WTC11 (cell line): Measurements from ENCODE around the gene PCDHGC4. TPM values are rescaled to one million over a fixed set of nuclear protein-coding genes. Genes with fewer than 3 reads are reported as not detected.

Experiments used
- ATAC-seq: fragments of 200-7000 bp; cut with Tn5 transposase; 2 replicates; pipeline ENCODE4 v1.10.0; 2021; ENCODE audit warnings: mild to moderate bottlenecking, moderate library complexity
- CTCF ChIA-PET: fragments of 300-600 bp; sonication (Branson Sonifier 250); formaldehyde crosslinking; loops from one replicate; lab custom pipeline; 2021; ENCODE audit warnings: antibody characterized with exemption; lab: Charles Lee
- POLR2A ChIA-PET: fragments of 350-600 bp; sonication (Branson Sonifier 250); formaldehyde crosslinking; loops from one replicate; lab custom pipeline; 2021; ENCODE audit warnings: antibody characterized with exemption; lab: Charles Lee
- DNase-seq: peaks from one replicate; pipeline ENCODE4 v3.0.0; 2021; ENCODE audit warnings: low spot score
- H3K27ac Mint-ChIP-seq: 2 replicates; pipeline ENCODE4 v1.8.0; 2021; ENCODE audit warnings: mixed read lengths
- H3K27me3 Mint-ChIP-seq: 2 replicates; pipeline ENCODE4 v1.8.0; 2021; ENCODE audit warnings: low read depth, mild to moderate bottlenecking, moderate library complexity, mixed read lengths
- H3K36me3 Mint-ChIP-seq: 2 replicates; pipeline ENCODE4 v1.8.0; 2021; ENCODE audit warnings: mixed read lengths
- H3K4me1 Mint-ChIP-seq: 2 replicates; pipeline ENCODE4 v1.8.0; 2022; ENCODE audit warnings: mixed read lengths
- H3K4me3 Mint-ChIP-seq: 2 replicates; pipeline ENCODE4 v1.8.0; 2021; ENCODE audit warnings: mild to moderate bottlenecking, moderate library complexity, mixed read lengths
- H3K9me3 Mint-ChIP-seq: 2 replicates; pipeline ENCODE4 v1.8.0; 2021; ENCODE audit warnings: mixed read lengths
- ESRRA ChIP-seq: sonication (generic); formaldehyde crosslinking; IDR thresholded peaks from 2 replicates; pipeline ENCODE4 v1.8.1; 2022; ENCODE audit warnings: mild to moderate bottlenecking, missing genetic modification reagents, borderline replicate concordance
- ETV6 ChIP-seq: sonication (generic); formaldehyde crosslinking; IDR thresholded peaks from 2 replicates; pipeline ENCODE4 v1.8.1; 2022; ENCODE audit warnings: mild to moderate bottlenecking, missing genetic modification reagents
- GTF2I ChIP-seq: fragments of 250-450 bp; sonication (Bioruptor Pico); conservative IDR thresholded peaks from 2 replicates; pipeline ENCODE4 v1.4.0; 2021; ENCODE audit warnings: mild to moderate bottlenecking
- JUN ChIP-seq: sonication (generic); formaldehyde crosslinking; IDR thresholded peaks from 2 replicates; pipeline ENCODE4 v1.8.0; 2023; ENCODE audit warnings: mild to moderate bottlenecking, missing genetic modification reagents
- MXD4 ChIP-seq: fragments of 250-450 bp; sonication (Bioruptor Pico); IDR thresholded peaks from 2 replicates; pipeline ENCODE4 v1.8.0; 2021; ENCODE audit warnings: mild to moderate bottlenecking, moderate library complexity, borderline replicate concordance
- NFE2L1 ChIP-seq: sonication (generic); formaldehyde crosslinking; IDR thresholded peaks from 2 replicates; pipeline ENCODE4 v1.8.1; 2023; ENCODE audit warnings: missing genetic modification reagents
- NR3C1 ChIP-seq: sonication (generic); formaldehyde crosslinking; conservative IDR thresholded peaks from 2 replicates; pipeline ENCODE4 v1.8.1; 2023; ENCODE audit warnings: low read depth, mild to moderate bottlenecking, missing genetic modification reagents
- RORB ChIP-seq: fragments of 250-450 bp; sonication (Bioruptor Pico); IDR thresholded peaks from 2 replicates; pipeline ENCODE4 v1.9.0; 2021; ENCODE audit warnings: mild to moderate bottlenecking
- SMAD4 ChIP-seq: sonication (generic); formaldehyde crosslinking; IDR thresholded peaks from 2 replicates; pipeline ENCODE4 v1.8.0; 2022; ENCODE audit warnings: mild to moderate bottlenecking, missing genetic modification reagents
- ZBTB21 ChIP-seq: sonication (generic); formaldehyde crosslinking; IDR thresholded peaks from 2 replicates; pipeline ENCODE4 v1.8.1; 2023; ENCODE audit warnings: mild to moderate bottlenecking, missing genetic modification reagents, borderline replicate concordance
- ZNF138 ChIP-seq: sonication (generic); formaldehyde crosslinking; conservative IDR thresholded peaks from 2 replicates; pipeline ENCODE4 v1.8.1; 2022; ENCODE audit warnings: mild to moderate bottlenecking, moderate library complexity, missing genetic modification reagents
- ZNF423 ChIP-seq: fragments of 250-450 bp; sonication (Bioruptor Pico); IDR thresholded peaks from 2 replicates; pipeline ENCODE4 v2.1.2; 2022; ENCODE audit warnings: mild to moderate bottlenecking, moderate library complexity
- ZNF671 ChIP-seq: fragments of 250-450 bp; sonication (Bioruptor Pico); IDR thresholded peaks from 2 replicates; pipeline ENCODE4 v1.8.0; 2021; ENCODE audit warnings: mild to moderate bottlenecking
- total RNA-seq: library from RNA; stranded (reverse); gene quantifications from 3 replicates; pipeline ENCODE4 v1.2.3, GENCODE V29; 2021
- TF ChIP-seq, protein P1 (sequence below): sonication (generic); formaldehyde crosslinking; IDR thresholded peaks from 2 replicates; pipeline ENCODE4 v1.8.1; 2023; ENCODE audit warnings: mild to moderate bottlenecking, missing genetic modification reagents
- TF ChIP-seq, protein P2 (sequence below): fragments of 250-450 bp; sonication (Bioruptor Pico); conservative IDR thresholded peaks from 2 replicates; pipeline ENCODE4 v1.9.0; 2021; ENCODE audit warnings: mild to moderate bottlenecking
- TF ChIP-seq, protein P3 (sequence below): fragments of 250-450 bp; sonication (Bioruptor Pico); IDR thresholded peaks from 2 replicates; pipeline ENCODE4 v1.8.0; 2021; ENCODE audit warnings: mild to moderate bottlenecking
- TF ChIP-seq, protein P4 (sequence below): sonication (generic); formaldehyde crosslinking; IDR thresholded peaks from 2 replicates; pipeline ENCODE4 v1.8.0; 2022; ENCODE audit warnings: missing genetic modification reagents
- TF ChIP-seq, protein P5 (sequence below): fragments of 250-450 bp; sonication (Bioruptor Pico); IDR thresholded peaks from 2 replicates; pipeline ENCODE4 v1.9.0; 2021; ENCODE audit warnings: mild to moderate bottlenecking
- TF ChIP-seq, protein P6 (sequence below): fragments of 200-600 bp; IDR thresholded peaks from 2 replicates; pipeline ENCODE4 v1.8.0; 2022; ENCODE audit warnings: antibody characterized with exemption

PCDHGC4 gene
- total RNA-seq, 1 experiment from 2014 or later, result 6.1 TPM

DNA sequence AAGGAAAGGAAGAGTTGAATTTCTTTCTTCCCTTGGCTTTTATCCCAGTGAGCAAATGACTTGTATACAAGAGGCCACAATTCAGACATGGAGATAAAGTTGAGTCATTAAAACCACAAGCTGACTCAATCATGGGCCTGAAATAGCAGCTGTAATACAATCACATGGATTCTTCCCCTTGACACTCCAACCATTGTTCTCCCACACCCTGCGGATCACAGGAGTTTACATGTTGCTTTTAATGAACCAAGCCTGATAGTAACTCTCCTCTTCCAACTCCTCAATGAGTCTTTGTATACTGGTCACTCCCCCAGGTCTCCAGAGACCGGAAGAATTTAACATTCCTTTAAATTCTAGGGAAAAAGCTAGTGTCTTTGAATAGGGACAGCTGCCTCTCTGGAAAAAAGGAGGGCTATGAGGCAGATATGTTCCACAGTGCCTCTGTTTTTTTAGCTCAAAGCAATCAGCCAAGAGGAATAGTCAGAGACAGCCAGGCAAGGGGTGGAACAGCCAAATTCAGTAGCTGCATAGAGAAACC is 36.5 kb downstream of the PCDHGC4 start:
- H3K9me3 Mint-ChIP-seq, result no peaks in the 10 kb centered on the region
- ChIA-PET POLR2A (interaction anchor here (1.5 kb wide), 1 partner anchor 8 kb away, joined by 4 read pairs; no protein-coding TSS in a partner anchor), CTCF (interaction anchor here (1.0 to 2.2 kb wide), 8 partner anchors 9 to 322 kb away, joined by 3 to 8 read pairs (median 5); partner anchors contain the start of genes PCDHB11, PCDHB15, PCDHGA10 and PCDHGA11)
- no peak overlapping the region for H3K27ac Mint-ChIP-seq
- peaks cover 53% of the 10 kb centered on the region for H3K36me3 Mint-ChIP-seq
- TF ChIP-seq ZBTB21 (CRISPR knock-in tag) (no peak), NR3C1 (CRISPR knock-in tag) (no peak), SMAD4 (CRISPR knock-in tag) (no peak)
- TF ChIP-seq, protein P1, sequence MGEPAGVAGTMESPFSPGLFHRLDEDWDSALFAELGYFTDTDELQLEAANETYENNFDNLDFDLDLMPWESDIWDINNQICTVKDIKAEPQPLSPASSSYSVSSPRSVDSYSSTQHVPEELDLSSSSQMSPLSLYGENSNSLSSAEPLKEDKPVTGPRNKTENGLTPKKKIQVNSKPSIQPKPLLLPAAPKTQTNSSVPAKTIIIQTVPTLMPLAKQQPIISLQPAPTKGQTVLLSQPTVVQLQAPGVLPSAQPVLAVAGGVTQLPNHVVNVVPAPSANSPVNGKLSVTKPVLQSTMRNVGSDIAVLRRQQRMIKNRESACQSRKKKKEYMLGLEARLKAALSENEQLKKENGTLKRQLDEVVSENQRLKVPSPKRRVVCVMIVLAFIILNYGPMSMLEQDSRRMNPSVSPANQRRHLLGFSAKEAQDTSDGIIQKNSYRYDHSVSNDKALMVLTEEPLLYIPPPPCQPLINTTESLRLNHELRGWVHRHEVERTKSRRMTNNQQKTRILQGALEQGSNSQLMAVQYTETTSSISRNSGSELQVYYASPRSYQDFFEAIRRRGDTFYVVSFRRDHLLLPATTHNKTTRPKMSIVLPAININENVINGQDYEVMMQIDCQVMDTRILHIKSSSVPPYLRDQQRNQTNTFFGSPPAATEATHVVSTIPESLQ, result no peak
- H3K4me3 Mint-ChIP-seq, result no peak overlapping the region
- peaks cover 28% of the 10 kb centered on the region for H3K4me1 Mint-ChIP-seq
- ATAC-seq, result no peak
- DNase-seq, result no peak
- H3K27me3 Mint-ChIP-seq, result no peaks in the 10 kb centered on the region

DNA sequence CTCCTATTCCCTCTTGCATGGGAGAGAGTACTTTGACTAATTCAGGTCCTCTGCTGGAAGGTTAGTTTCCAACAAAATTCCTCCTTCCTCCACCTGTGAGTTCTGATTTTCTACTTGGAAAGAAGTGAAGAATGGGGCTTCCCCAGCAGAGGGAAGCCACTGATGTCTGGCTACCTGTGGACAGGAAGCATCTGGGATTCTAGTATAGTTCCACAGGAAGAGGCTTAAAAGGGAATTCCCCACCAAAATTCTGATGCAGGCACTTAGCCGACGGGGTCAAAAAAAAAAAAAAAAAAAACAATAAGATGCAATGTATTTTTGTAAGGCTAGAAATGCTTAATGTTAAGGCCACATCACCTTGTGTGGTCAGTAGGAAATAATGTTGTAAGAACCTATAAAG is 37.5 kb downstream of the PCDHGC4 start:
- ATAC-seq (no peak), DNase-seq (no peak)
- Mint-ChIP-seq H3K4me1 (peaks cover 23% of the 10 kb centered on the region), H3K36me3 (peaks cover 53% of the 10 kb centered on the region), H3K27ac (no peak overlapping the region), H3K4me3 (no peak overlapping the region), H3K27me3 (no peaks in the 10 kb centered on the region), H3K9me3 (no peaks in the 10 kb centered on the region)
- TF ChIP-seq ESRRA (CRISPR knock-in tag) (no peak), NFE2L1 (CRISPR knock-in tag) (no peak), GTF2I (CRISPR knock-in tag) (no peak), ZNF671 (no peak), RORB (CRISPR knock-in tag) (no peak), MXD4 (CRISPR knock-in tag) (no peak), ZNF423 (CRISPR knock-in tag) (no peak), ZNF138 (CRISPR knock-in tag) (no peak), JUN (no peak), ETV6 (CRISPR knock-in tag) (no peak)
- TF ChIP-seq, protein P2, sequence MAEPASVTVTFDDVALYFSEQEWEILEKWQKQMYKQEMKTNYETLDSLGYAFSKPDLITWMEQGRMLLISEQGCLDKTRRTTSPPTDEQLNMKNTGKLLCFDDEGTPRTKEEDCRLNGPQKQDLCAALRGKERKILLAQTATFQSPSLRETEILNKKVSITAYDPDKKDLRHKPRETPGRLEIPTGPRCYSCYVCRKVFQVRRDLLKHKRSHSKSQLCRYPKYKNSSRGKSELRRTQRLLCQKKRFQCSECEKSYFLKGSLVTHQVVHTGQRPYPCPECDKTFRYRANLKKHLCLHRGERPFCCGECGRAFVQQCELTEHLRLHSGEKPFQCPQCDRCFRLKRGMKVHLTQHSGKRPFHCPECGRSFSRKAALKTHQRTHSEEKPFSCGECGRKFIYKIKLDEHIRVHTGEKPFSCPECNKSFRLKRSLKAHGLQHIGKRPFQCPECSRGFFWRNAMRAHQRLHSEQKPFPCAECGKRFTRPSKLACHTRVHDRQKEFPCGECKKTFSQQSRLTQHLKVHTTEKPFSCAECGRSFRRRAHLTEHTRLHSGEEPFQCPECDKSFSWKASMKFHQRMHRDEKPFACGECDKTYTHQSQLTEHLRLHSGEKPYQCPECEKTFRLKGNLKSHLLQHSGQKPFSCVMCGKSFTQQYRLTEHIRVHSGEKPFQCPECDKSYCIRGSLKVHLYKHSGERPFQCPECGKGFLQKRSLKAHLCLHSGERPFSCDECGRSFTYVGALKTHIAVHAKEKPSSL (CRISPR knock-in tag), result no peak
- TF ChIP-seq, protein P3, sequence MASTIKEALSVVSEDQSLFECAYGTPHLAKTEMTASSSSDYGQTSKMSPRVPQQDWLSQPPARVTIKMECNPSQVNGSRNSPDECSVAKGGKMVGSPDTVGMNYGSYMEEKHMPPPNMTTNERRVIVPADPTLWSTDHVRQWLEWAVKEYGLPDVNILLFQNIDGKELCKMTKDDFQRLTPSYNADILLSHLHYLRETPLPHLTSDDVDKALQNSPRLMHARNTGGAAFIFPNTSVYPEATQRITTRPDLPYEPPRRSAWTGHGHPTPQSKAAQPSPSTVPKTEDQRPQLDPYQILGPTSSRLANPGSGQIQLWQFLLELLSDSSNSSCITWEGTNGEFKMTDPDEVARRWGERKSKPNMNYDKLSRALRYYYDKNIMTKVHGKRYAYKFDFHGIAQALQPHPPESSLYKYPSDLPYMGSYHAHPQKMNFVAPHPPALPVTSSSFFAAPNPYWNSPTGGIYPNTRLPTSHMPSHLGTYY (CRISPR knock-in tag), result no peak
- TF ChIP-seq, protein P4, sequence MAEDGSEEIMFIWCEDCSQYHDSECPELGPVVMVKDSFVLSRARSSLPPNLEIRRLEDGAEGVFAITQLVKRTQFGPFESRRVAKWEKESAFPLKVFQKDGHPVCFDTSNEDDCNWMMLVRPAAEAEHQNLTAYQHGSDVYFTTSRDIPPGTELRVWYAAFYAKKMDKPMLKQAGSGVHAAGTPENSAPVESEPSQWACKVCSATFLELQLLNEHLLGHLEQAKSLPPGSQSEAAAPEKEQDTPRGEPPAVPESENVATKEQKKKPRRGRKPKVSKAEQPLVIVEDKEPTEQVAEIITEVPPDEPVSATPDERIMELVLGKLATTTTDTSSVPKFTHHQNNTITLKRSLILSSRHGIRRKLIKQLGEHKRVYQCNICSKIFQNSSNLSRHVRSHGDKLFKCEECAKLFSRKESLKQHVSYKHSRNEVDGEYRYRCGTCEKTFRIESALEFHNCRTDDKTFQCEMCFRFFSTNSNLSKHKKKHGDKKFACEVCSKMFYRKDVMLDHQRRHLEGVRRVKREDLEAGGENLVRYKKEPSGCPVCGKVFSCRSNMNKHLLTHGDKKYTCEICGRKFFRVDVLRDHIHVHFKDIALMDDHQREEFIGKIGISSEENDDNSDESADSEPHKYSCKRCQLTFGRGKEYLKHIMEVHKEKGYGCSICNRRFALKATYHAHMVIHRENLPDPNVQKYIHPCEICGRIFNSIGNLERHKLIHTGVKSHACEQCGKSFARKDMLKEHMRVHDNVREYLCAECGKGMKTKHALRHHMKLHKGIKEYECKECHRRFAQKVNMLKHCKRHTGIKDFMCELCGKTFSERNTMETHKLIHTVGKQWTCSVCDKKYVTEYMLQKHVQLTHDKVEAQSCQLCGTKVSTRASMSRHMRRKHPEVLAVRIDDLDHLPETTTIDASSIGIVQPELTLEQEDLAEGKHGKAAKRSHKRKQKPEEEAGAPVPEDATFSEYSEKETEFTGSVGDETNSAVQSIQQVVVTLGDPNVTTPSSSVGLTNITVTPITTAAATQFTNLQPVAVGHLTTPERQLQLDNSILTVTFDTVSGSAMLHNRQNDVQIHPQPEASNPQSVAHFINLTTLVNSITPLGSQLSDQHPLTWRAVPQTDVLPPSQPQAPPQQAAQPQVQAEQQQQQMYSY (CRISPR knock-in tag), result no peak
- TF ChIP-seq, protein P5, sequence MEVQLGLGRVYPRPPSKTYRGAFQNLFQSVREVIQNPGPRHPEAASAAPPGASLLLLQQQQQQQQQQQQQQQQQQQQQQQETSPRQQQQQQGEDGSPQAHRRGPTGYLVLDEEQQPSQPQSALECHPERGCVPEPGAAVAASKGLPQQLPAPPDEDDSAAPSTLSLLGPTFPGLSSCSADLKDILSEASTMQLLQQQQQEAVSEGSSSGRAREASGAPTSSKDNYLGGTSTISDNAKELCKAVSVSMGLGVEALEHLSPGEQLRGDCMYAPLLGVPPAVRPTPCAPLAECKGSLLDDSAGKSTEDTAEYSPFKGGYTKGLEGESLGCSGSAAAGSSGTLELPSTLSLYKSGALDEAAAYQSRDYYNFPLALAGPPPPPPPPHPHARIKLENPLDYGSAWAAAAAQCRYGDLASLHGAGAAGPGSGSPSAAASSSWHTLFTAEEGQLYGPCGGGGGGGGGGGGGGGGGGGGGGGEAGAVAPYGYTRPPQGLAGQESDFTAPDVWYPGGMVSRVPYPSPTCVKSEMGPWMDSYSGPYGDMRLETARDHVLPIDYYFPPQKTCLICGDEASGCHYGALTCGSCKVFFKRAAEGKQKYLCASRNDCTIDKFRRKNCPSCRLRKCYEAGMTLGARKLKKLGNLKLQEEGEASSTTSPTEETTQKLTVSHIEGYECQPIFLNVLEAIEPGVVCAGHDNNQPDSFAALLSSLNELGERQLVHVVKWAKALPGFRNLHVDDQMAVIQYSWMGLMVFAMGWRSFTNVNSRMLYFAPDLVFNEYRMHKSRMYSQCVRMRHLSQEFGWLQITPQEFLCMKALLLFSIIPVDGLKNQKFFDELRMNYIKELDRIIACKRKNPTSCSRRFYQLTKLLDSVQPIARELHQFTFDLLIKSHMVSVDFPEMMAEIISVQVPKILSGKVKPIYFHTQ, result no peak
- TF ChIP-seq, protein P6, sequence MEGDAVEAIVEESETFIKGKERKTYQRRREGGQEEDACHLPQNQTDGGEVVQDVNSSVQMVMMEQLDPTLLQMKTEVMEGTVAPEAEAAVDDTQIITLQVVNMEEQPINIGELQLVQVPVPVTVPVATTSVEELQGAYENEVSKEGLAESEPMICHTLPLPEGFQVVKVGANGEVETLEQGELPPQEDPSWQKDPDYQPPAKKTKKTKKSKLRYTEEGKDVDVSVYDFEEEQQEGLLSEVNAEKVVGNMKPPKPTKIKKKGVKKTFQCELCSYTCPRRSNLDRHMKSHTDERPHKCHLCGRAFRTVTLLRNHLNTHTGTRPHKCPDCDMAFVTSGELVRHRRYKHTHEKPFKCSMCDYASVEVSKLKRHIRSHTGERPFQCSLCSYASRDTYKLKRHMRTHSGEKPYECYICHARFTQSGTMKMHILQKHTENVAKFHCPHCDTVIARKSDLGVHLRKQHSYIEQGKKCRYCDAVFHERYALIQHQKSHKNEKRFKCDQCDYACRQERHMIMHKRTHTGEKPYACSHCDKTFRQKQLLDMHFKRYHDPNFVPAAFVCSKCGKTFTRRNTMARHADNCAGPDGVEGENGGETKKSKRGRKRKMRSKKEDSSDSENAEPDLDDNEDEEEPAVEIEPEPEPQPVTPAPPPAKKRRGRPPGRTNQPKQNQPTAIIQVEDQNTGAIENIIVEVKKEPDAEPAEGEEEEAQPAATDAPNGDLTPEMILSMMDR, result no peak
- POLR2A ChIA-PET, result interaction anchor here (1.5 kb wide), 1 partner anchor 9 kb away, joined by 4 read pairs; no protein-coding TSS in a partner anchor
- CTCF ChIA-PET, result interaction anchor here (1.2 to 2.0 kb wide), 4 partner anchors 10 to 109 kb away, joined by 3 to 8 read pairs (median 6); partner anchors contain the start of gene PCDHGA10
